ENCODE data around the gene RIPPLY3.

The RIPPLY3 gene

DNA sequence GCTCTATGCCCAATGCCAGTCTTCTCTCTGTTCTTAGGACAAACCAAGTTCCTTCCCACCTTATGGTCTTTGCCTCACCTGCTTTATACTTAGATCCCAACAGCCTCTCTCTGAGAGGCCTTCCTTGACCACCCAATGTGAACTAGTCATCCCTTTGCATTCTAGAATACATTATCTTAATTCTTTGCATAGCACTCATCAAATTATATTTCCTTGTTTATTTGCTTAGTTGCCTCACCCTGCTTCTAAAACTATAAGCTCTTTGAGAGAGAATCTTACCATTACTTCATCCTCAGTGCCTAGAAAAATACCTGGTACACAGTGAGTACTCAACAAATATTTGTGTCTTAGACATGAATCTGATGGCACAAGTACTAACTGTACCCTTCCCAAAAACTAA is 58.3 kb downstream of the RIPPLY3 start:
- FAIRE-seq = no peak

DNA sequence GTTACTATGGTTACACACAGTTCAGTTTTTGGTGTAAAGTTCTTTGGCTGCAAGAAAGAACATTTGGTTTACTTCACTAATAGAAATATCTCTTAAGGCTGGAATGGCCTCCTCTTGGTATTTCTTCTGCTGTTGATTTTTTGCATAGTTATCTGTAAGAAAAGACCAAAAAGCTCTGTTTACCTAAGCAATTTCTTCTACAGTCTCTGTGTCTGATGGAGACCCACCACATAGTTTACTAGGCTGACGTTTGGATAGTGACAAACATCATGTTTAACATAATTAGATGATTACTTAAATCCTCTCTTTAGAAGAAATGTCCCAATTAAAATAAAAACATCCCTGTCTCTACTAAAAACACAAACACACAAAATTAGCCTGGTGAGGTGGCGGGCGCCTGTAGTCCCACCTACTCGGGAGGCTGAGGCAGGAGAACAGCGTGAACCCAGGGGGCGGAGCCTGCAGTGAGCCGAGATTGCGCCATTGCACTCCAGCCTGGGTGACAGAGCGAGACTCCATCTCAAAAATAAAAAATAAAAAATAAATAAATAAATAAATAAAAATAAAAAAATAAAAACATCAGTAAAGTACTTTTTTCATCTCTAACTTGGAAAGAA is 59.2 kb downstream of the RIPPLY3 start:
- FAIRE-seq = no peak
